SK-N-SH (cell line): ENCODE data around the gene ZBTB5. TPM values are rescaled to one million over a fixed set of nuclear protein-coding genes. Genes with fewer than 3 reads are reported as not detected.
"Not testable (repeated sequence)": the region's sequence is repeated elsewhere in the genome, so short reads cannot be mapped to it uniquely, and the experiment has no call there.

Experiments used
- CTCF ChIA-PET: fragments of 300-600, 350-600 bp; formaldehyde crosslinking; extraction: SDS; loops from one replicate; lab custom pipeline; 2021; lab: Yijun Ruan, JAX
- POLR2A ChIA-PET: fragments of 350-600 bp; sonication (Branson Sonifier 250); formaldehyde crosslinking; extraction: SDS; loops from one replicate; lab custom pipeline; 2020; ENCODE audit warnings: antibody characterized with exemption, inconsistent platforms; lab: Yijun Ruan, JAX
- DNase-seq: peaks from one replicate; pipeline ENCODE4 v3.0.0; 2012
- H2AFZ ChIP-seq: fragments of 200-600 bp; sonication (generic); 2 replicates; pipeline ENCODE4 v1.8.1; 2016; ENCODE audit warnings: antibody characterized with exemption, mild to moderate bottlenecking, low read depth
- H3F3A ChIP-seq: fragments of 200-600 bp; sonication (generic); replicated peaks from 2 replicates; pipeline ENCODE3; 2016; ENCODE audit warnings: antibody characterized with exemption, mild to moderate bottlenecking; ENCODE audit not compliant: insufficient read depth
- H3K27ac ChIP-seq, 2 experiments: fragments of 200-500 bp in 1 of 2; fragments of 200-600 bp in 1 of 2; sonication (Bioruptor generic) in 1 of 2; sonication (generic), shearing (Covaris generic) in 1 of 2; 2 replicates each; pipeline versions ENCODE4 v1.5.1 to v1.6.1; 2014 to 2016; ENCODE audit warnings: low read depth in 2 of 2, inconsistent platforms in 1 of 2, low read length in 1 of 2, mild to moderate bottlenecking in 1 of 2, mixed read lengths in 1 of 2
- H3K27me3 ChIP-seq: fragments of 200-600 bp; sonication (generic), shearing (Covaris generic); 2 replicates; pipeline ENCODE4 v1.6.1; 2016; ENCODE audit warnings: mixed run types; ENCODE audit not compliant: insufficient read depth
- H3K36me3 ChIP-seq, 2 experiments: fragments of 200-500 bp in 1 of 2; fragments of 200-600 bp in 1 of 2; sonication (Bioruptor generic) in 1 of 2; sonication (generic) in 1 of 2; replicated peaks in 1 of 2; 2 replicates each; pipeline versions ENCODE3 to v1.5.1; 2014 to 2016; ENCODE audit warnings: low read length in 1 of 2, mild to moderate bottlenecking in 1 of 2; ENCODE audit not compliant: insufficient read depth in 2 of 2, control insufficient read depth in 1 of 2
- H3K4me1 ChIP-seq, 2 experiments: fragments of 200-500 bp in 1 of 2; fragments of 200-600 bp in 1 of 2; sonication (Bioruptor generic) in 1 of 2; sonication (generic), shearing (Covaris generic) in 1 of 2; 2 replicates each; pipeline versions ENCODE4 v1.5.1 to v1.6.1; 2014 to 2016; ENCODE audit warnings: low read depth in 1 of 2, low read length in 1 of 2, mixed run types in 1 of 2; ENCODE audit not compliant: insufficient read depth in 2 of 2, control insufficient read depth in 1 of 2
- H3K4me2 ChIP-seq: fragments of 200-600 bp; sonication (generic), shearing (Covaris generic); 2 replicates; pipeline ENCODE4 v1.6.1; 2017; ENCODE audit warnings: mixed run types
- H3K4me3 ChIP-seq, 2 experiments: fragments of 200-500 bp in 1 of 2; fragments of 200-600 bp in 1 of 2; sonication (Bioruptor generic) in 1 of 2; sonication (generic), shearing (Covaris generic) in 1 of 2; 2 replicates each; pipeline versions ENCODE4 v1.5.1 to v1.8.1; 2014 to 2016; ENCODE audit warnings: low read depth in 2 of 2, inconsistent platforms in 1 of 2, low read length in 1 of 2, mild to moderate bottlenecking in 1 of 2, mixed read lengths in 1 of 2, moderate library complexity in 1 of 2
- H3K79me2 ChIP-seq: fragments of 200-600 bp; sonication (generic); 2 replicates; pipeline ENCODE4 v1.8.1; 2017; ENCODE audit warnings: mild to moderate bottlenecking; ENCODE audit not compliant: insufficient read depth
- H3K9ac ChIP-seq: fragments of 200-600 bp; sonication (generic); 2 replicates; pipeline ENCODE4 v1.6.1; 2017; ENCODE audit warnings: mixed run types
- H3K9me2 ChIP-seq: fragments of 200-600 bp; sonication (generic); 2 replicates; pipeline ENCODE4 v1.6.1; 2017; ENCODE audit warnings: mixed run types
- H3K9me3 ChIP-seq: fragments of 200-600 bp; sonication (generic); 2 replicates; pipeline ENCODE4 v1.6.1; 2017; ENCODE audit warnings: mixed run types, mild to moderate bottlenecking, moderate library complexity
- H4K20me1 ChIP-seq: fragments of 200-600 bp; sonication (generic); 2 replicates; pipeline ENCODE4 v1.6.1; 2017; ENCODE audit warnings: mild to moderate bottlenecking, mixed run types; ENCODE audit not compliant: insufficient read depth
- CHD2 ChIP-seq: fragments of 150-350 bp; IDR thresholded peaks from 2 replicates; pipeline ENCODE4 v1.6.1; 2018; ENCODE audit warnings: low read length; ENCODE audit not compliant: partially characterized antibody
- ELF1 ChIP-seq: IDR thresholded peaks from 2 replicates; pipeline ENCODE4 v1.4.0; 2012
- EP300 ChIP-seq, 2 experiments: IDR thresholded peaks; 2 replicates each; pipeline versions ENCODE4 v1.4.0 to v1.6.1; 2012; ENCODE audit warnings: borderline replicate concordance in 1 of 2, low read depth in 1 of 2, low read length in 1 of 2
- EZH2phosphoT487 ChIP-seq: fragments of 200-600 bp; sonication (generic); IDR thresholded peaks from 2 replicates; pipeline ENCODE4 v1.6.1; 2017; ENCODE audit warnings: low read depth, mixed run types, mild to moderate bottlenecking, antibody characterized with exemption, moderate library complexity, borderline replicate concordance
- FOXJ3 ChIP-seq: sonication (generic); formaldehyde crosslinking; IDR thresholded peaks from 2 replicates; pipeline ENCODE4 v1.5.1; 2020; ENCODE audit warnings: mild to moderate bottlenecking, missing genetic modification reagents
- FOXM1 ChIP-seq: IDR thresholded peaks from 2 replicates; pipeline ENCODE4 v1.4.0; 2012; ENCODE audit warnings: low read depth, mild to moderate bottlenecking
- GABPA ChIP-seq: IDR thresholded peaks from 2 replicates; pipeline ENCODE4 v1.4.0; 2012; ENCODE audit warnings: low read depth, mild to moderate bottlenecking
- JUND ChIP-seq: IDR thresholded peaks from 2 replicates; pipeline ENCODE4 v1.4.0; 2012
- MXI1 ChIP-seq: IDR thresholded peaks from 2 replicates; pipeline ENCODE4 v1.6.1; 2012; ENCODE audit warnings: mild to moderate bottlenecking, low read depth, low read length, improper control_type of control experiment
- NRF1 ChIP-seq: IDR thresholded peaks from 2 replicates; pipeline ENCODE4 v1.6.1; 2012; ENCODE audit warnings: low read depth, mild to moderate bottlenecking, low read length
- POLR2AphosphoS5 ChIP-seq: IDR thresholded peaks from 2 replicates; pipeline ENCODE4 v1.6.1; 2012; ENCODE audit warnings: low read depth, low read length
- RAD21 ChIP-seq: IDR thresholded peaks from 2 replicates; pipeline ENCODE4 v1.6.1; 2012; ENCODE audit warnings: mild to moderate bottlenecking, low read length
- RCOR1 ChIP-seq: fragments of 150-350 bp; IDR thresholded peaks from 2 replicates; pipeline ENCODE4 v1.6.1; 2017; ENCODE audit warnings: antibody characterized with exemption, low read length
- RFX5 ChIP-seq: IDR thresholded peaks from 2 replicates; pipeline ENCODE4 v1.6.1; 2012; ENCODE audit warnings: mild to moderate bottlenecking, improper control_type of control experiment, low read length
- RXRA ChIP-seq: IDR thresholded peaks from 2 replicates; pipeline ENCODE4 v1.4.0; 2012; ENCODE audit warnings: low read depth, mild to moderate bottlenecking, borderline replicate concordance
- SIN3A ChIP-seq: IDR thresholded peaks from 2 replicates; pipeline ENCODE4 v1.6.1; 2012; ENCODE audit warnings: low read depth, mild to moderate bottlenecking, low read length, moderate library complexity, borderline replicate concordance
- TCF12 ChIP-seq: IDR thresholded peaks from 2 replicates; pipeline ENCODE4 v1.4.0; 2012
- WGBS: methylation state at CpG from one replicate; pipeline ENCODE4 v1.1.6; 2017; ENCODE audit warnings: low lambda C conversion rate; 5-methylcytosine and 5-hydroxymethylcytosine counted together
- polyA plus RNA-seq, 3 experiments: library from polyadenylated mRNA; depleted of rRNA; stranded (reverse); fragments of >200 nt; gene quantifications; 2 replicates each; pipeline ENCODE4 v1.2.3, GENCODE V29; 2012
- TF ChIP-seq, protein P1 (sequence below): fragments of 200-600 bp; sonication (generic); IDR thresholded peaks from 2 replicates; pipeline ENCODE4 v1.6.1; 2017; ENCODE audit warnings: antibody characterized with exemption, mild to moderate bottlenecking, moderate library complexity
- TF ChIP-seq, protein P2 (sequence below): IDR thresholded peaks from 2 replicates; pipeline ENCODE4 v1.6.1; 2012; ENCODE audit warnings: mild to moderate bottlenecking, low read depth, low read length, moderate library complexity
- TF ChIP-seq, protein P3 (sequence below): IDR thresholded peaks from 2 replicates; pipeline ENCODE4; 2012

The ZBTB5 gene
- polyA plus RNA-seq, 1 of the 3 experiments (the other 2 are of a cell fraction): 6.3 TPM

GRCh38 chr9:37465249-37466036 is at the start of gene ZBTB5 (continued):
- TF ChIP-seq, protein P1, sequence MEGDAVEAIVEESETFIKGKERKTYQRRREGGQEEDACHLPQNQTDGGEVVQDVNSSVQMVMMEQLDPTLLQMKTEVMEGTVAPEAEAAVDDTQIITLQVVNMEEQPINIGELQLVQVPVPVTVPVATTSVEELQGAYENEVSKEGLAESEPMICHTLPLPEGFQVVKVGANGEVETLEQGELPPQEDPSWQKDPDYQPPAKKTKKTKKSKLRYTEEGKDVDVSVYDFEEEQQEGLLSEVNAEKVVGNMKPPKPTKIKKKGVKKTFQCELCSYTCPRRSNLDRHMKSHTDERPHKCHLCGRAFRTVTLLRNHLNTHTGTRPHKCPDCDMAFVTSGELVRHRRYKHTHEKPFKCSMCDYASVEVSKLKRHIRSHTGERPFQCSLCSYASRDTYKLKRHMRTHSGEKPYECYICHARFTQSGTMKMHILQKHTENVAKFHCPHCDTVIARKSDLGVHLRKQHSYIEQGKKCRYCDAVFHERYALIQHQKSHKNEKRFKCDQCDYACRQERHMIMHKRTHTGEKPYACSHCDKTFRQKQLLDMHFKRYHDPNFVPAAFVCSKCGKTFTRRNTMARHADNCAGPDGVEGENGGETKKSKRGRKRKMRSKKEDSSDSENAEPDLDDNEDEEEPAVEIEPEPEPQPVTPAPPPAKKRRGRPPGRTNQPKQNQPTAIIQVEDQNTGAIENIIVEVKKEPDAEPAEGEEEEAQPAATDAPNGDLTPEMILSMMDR: no peak
- TF ChIP-seq ELF1: peak; percentile 46
- no peak; the same call in 1 of the 2 replicates for TF ChIP-seq JUND
- TF ChIP-seq RFX5: peak; percentile 86
- peak; percentile 58; the same call in 1 of the 2 replicates for TF ChIP-seq SIN3A
- TF ChIP-seq NRF1: no peak
- TF ChIP-seq, protein P2, sequence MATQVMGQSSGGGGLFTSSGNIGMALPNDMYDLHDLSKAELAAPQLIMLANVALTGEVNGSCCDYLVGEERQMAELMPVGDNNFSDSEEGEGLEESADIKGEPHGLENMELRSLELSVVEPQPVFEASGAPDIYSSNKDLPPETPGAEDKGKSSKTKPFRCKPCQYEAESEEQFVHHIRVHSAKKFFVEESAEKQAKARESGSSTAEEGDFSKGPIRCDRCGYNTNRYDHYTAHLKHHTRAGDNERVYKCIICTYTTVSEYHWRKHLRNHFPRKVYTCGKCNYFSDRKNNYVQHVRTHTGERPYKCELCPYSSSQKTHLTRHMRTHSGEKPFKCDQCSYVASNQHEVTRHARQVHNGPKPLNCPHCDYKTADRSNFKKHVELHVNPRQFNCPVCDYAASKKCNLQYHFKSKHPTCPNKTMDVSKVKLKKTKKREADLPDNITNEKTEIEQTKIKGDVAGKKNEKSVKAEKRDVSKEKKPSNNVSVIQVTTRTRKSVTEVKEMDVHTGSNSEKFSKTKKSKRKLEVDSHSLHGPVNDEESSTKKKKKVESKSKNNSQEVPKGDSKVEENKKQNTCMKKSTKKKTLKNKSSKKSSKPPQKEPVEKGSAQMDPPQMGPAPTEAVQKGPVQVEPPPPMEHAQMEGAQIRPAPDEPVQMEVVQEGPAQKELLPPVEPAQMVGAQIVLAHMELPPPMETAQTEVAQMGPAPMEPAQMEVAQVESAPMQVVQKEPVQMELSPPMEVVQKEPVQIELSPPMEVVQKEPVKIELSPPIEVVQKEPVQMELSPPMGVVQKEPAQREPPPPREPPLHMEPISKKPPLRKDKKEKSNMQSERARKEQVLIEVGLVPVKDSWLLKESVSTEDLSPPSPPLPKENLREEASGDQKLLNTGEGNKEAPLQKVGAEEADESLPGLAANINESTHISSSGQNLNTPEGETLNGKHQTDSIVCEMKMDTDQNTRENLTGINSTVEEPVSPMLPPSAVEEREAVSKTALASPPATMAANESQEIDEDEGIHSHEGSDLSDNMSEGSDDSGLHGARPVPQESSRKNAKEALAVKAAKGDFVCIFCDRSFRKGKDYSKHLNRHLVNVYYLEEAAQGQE: 0 out of 2 replicates have a peak, but pooled peaks have one; percentile 24
- TF ChIP-seq FOXJ3: no peak
- TF ChIP-seq GABPA: peak; percentile 80
- TF ChIP-seq EZH2phosphoT487: no peak
- TF ChIP-seq RCOR1: no peak

DNA sequence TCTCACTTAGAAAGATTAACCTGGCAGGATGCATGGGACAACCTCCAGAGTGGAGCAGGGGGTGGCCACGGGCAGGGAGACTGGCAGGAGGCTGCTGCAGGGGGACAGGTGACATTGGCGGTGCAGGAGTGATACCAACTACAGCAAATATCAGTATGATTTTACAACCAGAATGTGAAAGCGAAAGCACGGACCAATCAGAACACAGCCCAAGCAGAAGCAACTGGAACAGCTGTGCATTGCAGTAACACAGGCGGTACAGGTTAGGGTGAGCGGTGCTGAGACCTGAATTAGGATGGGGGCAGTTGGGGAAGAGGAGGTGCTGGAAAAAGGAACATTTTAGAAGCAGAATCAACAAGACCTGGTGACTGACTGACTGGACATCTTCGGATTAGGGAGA is 49.7 kb upstream of the ZBTB5 start:
- Histone ChIP-seq H3K27me3 (no peaks in the 10 kb centered on the region), H3F3A (peaks cover 2% of the 10 kb centered on the region), H3K4me2 (no peak overlapping the region), H3K4me3 (no peak overlapping the region), H3K27ac (no peak overlapping the region), H4K20me1 (no peaks in the 10 kb centered on the region), H3K4me1 (no peaks in the 10 kb centered on the region), H3K36me3 (peaks cover 0 to 16% of the 10 kb centered on the region in 2 experiments), H3K79me2 (no peaks in the 10 kb centered on the region), H3K9me3 (no peaks in the 10 kb centered on the region), H3K9ac (no peak overlapping the region), H2AFZ (no peak overlapping the region), H3K9me2 (no peaks in the 10 kb centered on the region)
- CTCF ChIA-PET: no interaction called here
- no peak for DNase-seq
- POLR2A ChIA-PET: no interaction called here
- no peak for TF ChIP-seq ELF1
- TF ChIP-seq, protein P3, sequence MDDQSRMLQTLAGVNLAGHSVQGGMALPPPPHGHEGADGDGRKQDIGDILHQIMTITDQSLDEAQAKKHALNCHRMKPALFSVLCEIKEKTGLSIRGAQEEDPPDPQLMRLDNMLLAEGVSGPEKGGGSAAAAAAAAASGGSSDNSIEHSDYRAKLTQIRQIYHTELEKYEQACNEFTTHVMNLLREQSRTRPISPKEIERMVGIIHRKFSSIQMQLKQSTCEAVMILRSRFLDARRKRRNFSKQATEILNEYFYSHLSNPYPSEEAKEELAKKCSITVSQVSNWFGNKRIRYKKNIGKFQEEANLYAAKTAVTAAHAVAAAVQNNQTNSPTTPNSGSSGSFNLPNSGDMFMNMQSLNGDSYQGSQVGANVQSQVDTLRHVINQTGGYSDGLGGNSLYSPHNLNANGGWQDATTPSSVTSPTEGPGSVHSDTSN: no peak
- no peak for TF ChIP-seq POLR2AphosphoS5
- TF ChIP-seq TCF12: no peak
- no peak for TF ChIP-seq CHD2
- no peak for TF ChIP-seq SIN3A
- TF ChIP-seq RXRA: no peak
- TF ChIP-seq NRF1: no peak
- TF ChIP-seq FOXM1: no peak
- no peak for TF ChIP-seq EP300 (IDR thresholded peaks at IDR 0.05; ENCODE audit: borderline replicate concordance in 1 of 2, low read depth in 1 of 2, low read length in 1 of 2)
- no peak for TF ChIP-seq MXI1
- no peak for TF ChIP-seq RFX5
- TF ChIP-seq RAD21: no peak
- WGBS: 93% methylated on average over 7 of the region's 7 CpGs

DNA sequence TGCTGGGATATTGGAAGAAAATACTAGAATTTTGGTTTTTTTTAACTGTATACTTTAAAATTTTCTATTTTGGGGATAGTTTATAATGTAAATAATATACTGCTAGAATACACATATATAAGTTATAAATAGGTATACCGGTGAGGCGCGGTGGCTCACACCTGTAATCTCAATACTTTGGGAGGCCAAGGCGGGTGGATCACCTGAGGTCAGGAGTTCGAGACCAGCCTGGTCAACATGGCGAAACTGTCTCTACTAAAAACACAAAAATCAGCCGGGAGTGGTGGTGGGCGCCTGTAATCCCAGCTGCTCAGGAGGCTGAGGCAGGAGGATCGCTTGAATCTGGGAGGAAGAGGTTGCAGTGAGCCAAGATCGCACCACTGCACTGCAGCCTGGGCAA is 49.2 kb upstream of the ZBTB5 start:
- H3K9ac ChIP-seq, H2AFZ ChIP-seq, H3K9me2 ChIP-seq, H3K4me2 ChIP-seq, H3K79me2 ChIP-seq, H3K9me3 ChIP-seq, H3K4me1 ChIP-seq, H3F3A ChIP-seq, H3K4me3 ChIP-seq, H3K27ac ChIP-seq, DNase-seq, H4K20me1 ChIP-seq, H3K27me3 ChIP-seq, POLR2A ChIA-PET, CTCF ChIA-PET: not testable (repeated sequence)
- H3K36me3 ChIP-seq: peaks cover 0 to 17% of the 10 kb centered on the region in 2 experiments
- WGBS: 94% methylated on average over 10 of the region's 10 CpGs
